HPDE6-E6E7 (cell line): ENCODE results near the gene RBM34.
"Not testable (repeated sequence)": the region's sequence is repeated elsewhere in the genome, so short reads cannot be mapped to it uniquely, and the experiment has no call there.

Experiments
- DNase-seq: peaks from one replicate; pipeline ENCODE4 v3.0.0; 2011; ENCODE audit warnings: missing footprints; ENCODE audit errors: extremely low spot score

RBM34 gene

GRCh38 chr1:235091319-235092044, 69.6 kb downstream of the RBM34 start:
- DNase-seq, result not testable (repeated sequence)

GRCh38 chr1:235090406-235091069, 70.5 kb downstream of the RBM34 start:
- DNase-seq, result no peak

- no peak for DNase-seq
Measured at GRCh38 chr1:235088907-235089306, 72.1 kb downstream of the RBM34 start.

GRCh38 chr1:235088430-235088829, 72.6 kb downstream of the RBM34 start:
- DNase-seq, result no peak

GRCh38 chr1:235087906-235088305, 73.1 kb downstream of the RBM34 start:
- DNase-seq, result no peak

GRCh38 chr1:235085411-235086117, 75.5 kb downstream of the RBM34 start:
- DNase-seq, result not testable (repeated sequence)
